Measurements from ENCODE around the gene CDC42EP4.

CDC42EP4 gene

GRCh38 chr17:73301369-73301768 is 10.4 kb downstream of the CDC42EP4 start:
- DNase-seq (ENCODE audit: low spot score): no peak

DNA sequence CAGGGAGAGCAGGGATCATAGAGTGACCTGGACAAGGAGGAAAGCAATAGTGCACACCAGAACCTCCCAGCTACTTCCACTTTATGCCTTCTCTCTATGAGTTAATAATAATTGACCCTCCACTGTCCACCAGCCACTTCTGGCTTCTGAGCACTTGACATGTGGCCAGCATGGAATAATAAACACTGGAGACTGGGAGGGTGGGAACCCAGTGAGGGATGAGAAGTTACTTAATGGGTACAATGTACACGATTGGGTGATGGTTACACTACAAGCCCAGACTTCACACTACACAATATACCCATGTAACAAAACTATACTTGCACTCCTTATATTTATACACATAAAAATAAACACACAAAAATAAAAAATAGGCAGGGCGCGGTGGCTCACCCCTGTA is 11.4 kb downstream of the CDC42EP4 start:
- DNase-seq (ENCODE audit: low spot score): no peak

DNA sequence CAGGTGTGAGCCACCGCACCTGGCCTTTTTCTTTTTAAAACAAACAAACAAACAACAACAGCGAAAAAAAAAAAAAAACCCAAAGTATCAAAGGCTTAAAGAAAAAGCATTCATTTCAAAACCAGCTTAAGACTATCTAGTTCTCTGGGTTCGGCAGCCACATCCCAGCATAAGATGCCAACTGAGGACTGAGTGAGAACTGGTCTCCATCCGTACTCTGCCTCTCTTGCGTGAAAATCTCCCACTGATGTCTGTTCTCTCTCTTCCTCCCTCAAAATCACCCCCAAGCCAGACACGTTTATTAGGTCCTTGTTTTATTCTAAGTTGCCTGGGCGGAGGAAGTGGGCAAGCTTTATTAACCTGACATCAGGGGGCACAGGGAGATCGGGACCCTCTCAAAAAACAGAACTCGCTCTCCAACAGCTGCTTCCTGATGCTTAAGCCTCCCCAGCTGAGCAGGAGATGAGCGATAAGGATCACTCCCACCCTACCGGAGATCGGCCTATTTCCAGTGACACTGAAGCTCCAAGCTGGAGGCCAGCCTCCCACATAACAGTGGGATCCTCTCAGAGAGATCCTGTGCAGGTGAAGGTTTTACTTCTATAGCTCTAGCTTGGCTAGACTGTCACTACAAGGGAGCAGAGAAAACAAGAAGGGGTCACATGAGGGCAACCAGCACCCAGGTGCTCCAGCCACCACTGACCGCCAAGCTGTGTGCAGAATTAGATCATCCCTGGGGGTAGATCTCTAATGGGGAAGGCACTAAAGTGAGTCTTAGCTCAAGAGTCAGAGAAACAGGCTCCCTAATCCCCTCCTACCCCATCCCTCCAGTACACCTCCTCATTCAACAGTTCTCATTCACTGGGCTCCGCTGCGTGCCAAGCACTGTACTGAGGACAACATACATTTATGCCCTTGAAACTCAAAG is 13.6 kb downstream of the CDC42EP4 start:
- peak; percentile 81 for DNase-seq (ENCODE audit: low spot score)

DNA sequence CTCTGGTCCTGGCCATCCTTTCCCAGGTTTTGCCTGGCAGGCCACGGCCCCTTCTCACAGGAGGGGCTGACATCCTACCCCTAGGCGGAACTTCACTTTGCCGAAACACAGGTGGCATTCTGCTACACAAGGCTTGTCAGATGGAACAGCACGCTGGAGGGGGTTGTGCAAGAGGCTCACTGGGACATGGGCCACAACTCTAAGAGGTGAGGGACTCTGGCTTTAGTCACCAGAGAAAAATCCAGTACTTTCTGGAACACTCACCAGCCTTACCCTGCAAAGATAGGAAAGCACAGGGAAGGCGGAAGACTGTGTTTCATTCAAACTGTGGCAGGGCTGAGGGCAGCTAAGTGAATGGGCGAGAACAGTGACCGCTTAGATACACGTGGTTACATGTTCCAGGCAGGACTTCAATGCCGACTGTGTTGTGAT is 18.3 kb downstream of the CDC42EP4 start:
- DNase-seq (ENCODE audit: low spot score): no peak

- no peak for DNase-seq (ENCODE audit: low spot score)
These were observed 18.8 kb downstream of the CDC42EP4 start for GRCh38 chr17:73293031-73293430.

- no peak for DNase-seq (ENCODE audit: low spot score)
These were observed 19.7 kb downstream of the CDC42EP4 start for GRCh38 chr17:73292031-73292531.

DNA sequence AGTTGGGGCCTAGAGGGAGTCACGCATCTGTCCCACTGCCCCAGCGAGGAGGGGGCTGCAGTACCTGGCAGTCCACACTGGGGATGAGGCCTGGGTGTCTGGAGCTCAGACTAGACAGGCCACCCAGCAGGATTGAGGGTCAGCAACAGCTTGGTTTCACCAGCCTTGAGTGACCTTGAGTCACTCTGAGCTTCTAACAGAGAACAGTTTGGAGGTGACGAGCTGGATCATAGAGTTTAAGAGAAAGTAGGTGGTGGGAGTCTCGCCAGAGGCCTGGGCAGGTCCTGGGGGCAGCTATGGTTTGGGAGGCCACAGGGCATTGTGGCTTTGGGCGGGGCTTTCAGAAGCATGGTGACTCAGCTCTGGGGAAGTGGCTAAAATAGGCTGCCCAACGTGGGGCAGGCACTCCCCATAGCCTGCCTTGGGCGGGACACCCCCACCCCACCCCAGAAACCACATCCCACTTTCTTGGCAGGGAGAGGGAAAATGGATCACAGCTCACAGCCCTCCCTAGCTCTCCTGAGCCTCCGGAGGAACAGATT is 20.5 kb downstream of the CDC42EP4 start:
- no peak for DNase-seq (ENCODE audit: low spot score)

DNA sequence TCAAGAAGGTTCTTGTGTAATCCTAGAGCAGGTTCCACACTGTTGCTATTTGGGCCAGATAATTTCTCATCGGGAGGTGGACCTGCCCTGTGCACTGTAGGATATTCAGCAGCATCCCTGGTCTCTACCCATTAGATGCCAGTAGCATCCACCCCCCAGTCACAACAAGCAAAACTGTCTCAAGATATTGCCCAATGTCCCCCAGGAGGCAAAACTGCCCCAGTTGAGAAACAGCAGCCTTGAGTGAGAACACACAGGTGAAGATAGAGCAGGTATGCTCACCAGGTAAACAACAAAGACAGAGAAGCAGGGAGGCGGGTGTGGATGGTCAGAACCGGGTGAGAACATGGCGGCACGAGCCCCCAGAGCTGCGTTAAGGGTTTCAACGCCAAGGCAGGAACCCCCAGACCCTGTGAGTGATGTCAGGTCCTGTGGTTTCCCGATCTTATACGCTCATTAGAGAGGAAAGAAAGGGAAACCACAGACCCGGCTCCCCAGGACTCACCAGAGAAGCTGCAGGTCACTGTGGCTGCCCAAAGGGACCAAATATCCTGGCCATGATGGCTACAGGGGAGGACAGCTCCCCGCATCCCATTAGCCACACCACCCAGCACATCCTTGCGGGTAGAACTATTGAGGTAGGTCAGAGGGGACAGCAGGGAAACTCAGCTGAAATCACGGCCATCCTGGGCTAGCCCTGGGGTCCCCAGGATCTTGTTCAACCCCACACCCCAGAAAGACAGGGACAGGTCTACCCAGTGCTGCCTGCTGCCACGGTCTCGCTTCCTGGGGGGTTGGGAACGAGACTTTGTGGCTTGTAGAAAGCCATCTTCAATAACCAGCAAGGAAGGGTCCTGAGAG is 21.2 kb downstream of the CDC42EP4 start:
- DNase-seq (ENCODE audit: low spot score): no peak

DNA sequence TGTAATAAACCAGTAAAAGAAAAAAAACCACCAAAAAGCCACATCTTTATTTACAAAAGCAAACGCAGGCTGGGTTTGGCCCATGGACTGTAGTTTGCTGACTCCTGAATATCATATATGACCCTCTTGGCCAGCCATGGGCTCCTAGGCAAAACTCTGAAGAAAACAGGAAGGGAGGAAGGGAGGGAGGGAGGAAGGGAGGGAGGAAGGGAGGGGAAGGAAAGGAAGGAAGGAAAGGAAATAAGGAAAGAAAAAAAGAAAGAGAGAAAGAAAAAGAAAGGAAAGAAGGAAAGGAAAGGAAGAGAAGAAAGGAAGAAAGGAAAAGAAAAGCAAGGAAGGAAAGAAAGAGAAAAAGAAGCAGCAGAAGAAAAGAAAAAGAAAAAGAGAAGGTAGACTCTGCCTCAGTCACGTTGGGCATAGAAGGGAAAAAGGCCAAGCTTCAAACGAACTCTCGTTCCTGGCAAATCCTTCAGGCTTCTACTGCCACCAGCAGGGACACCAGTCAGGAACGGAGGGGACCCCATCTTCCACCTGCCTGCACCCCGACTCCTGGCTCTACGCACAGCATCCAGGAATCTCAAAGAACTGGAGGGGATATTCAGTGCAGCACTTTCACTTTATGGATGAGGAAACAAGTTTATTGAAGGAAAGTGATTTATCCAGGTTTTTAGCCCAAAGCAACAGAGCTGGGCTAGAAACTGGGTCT is 22.1 kb downstream of the CDC42EP4 start:
- no peak for DNase-seq (ENCODE audit: low spot score)

- no peak for DNase-seq (ENCODE audit: low spot score)
These were observed 23.1 kb downstream of the CDC42EP4 start for GRCh38 chr17:73288534-73289302.

- no peak for DNase-seq (ENCODE audit: low spot score)
These were observed 24.9 kb downstream of the CDC42EP4 start for GRCh38 chr17:73286863-73287296.

- DNase-seq (ENCODE audit: low spot score): no peak
These were observed 25.6 kb downstream of the CDC42EP4 start for GRCh38 chr17:73285916-73286862.

DNA sequence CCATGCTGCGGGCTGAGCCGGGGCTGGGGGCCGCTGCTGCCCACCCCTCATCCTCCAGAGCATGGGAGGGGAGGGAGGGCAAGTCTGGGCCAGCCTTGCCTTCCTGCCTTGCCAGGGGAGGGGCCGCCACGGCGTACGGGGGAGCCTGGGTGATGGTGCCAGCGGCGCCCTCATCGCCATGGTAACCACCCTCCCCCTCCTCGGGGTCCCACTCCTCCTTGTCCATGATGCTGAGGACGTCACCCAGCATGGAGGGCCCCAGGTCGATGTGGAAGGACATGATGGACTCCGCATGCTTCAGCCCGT is 26.2 kb downstream of the CDC42EP4 start:
- DNase-seq (ENCODE audit: low spot score): no peak

DNA sequence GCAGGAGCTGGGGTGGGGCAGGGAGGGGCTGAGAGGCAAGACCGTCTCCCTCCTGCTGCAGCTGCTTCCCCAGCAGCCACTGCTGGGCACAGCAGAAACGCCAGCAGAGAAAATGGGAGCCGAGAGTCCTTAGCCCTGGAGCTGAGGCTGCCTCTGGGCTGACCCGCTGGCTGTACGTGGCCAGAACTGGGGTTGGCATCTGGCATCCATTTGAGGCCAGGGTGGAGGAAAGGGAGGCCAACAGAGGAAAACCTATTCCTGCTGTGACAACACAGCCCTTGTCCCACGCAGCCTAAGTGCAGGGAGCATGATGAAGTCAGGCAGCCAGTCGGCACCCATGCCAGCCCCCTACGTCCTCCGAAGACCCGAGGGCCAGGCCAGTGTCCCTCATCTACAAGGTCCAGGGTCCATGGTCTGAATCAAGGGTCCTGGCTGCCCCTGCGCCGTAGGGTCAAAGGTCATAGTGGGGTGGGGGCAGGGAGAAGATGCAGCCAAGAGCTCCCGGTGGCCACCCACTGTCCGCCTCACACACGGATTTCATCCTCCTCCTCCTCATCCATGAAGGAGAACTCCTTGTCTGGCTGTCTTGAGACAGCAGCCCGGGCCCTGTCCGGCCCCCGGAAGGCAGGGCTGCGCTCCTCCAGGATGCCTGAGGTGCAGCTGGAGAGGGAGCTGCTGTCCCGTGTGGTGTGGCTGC is 26.7 kb downstream of the CDC42EP4 start:
- no peak for DNase-seq (ENCODE audit: low spot score)

DNA sequence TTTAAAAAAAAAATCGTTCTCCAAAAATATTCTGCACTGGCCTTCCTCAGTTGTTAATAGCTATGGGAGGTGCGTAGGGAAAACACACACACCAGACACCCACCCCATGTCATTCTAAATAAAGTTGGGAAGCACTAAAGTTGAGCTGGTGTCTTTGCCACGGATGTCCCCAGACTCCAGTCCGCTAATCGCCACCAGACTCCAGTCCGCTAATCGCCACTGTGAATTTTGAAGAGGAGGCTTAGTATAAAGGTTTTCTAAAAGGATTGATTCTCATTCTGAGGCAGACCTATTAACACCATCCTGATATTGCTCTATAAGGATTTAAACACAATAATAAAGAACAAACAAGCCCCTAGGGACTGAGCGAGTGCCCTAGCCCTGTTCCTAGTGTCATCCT is 27.4 kb downstream of the CDC42EP4 start:
- DNase-seq (ENCODE audit: low spot score): no peak

GRCh38 chr17:73283841-73284282 is 27.9 kb downstream of the CDC42EP4 start:
- peak; percentile 64 for DNase-seq (ENCODE audit: low spot score)

DNA sequence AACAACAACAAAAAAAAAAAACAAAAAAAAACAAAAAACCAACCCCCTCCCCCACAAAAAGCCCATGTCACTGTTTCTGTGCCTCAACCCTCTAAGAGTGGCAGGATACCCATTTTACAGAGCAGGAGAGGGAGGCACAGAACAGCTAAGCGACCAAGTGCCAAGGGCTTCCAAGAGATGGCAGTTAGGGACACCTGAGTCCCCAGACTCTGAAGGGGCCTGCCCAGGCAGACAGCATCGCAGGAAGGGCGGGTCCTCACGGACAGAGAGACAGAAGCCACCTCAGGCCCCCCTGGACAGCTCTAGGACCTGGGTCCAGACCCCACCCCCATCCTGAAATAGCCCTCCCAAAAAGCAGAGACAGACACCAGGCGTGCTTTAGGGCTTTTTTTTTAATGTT is 28.6 kb downstream of the CDC42EP4 start:
- no peak for DNase-seq (ENCODE audit: low spot score)

GRCh38 chr17:73282629-73283028 is 29.2 kb downstream of the CDC42EP4 start:
- no peak for DNase-seq (ENCODE audit: low spot score)

- no peak for DNase-seq (ENCODE audit: low spot score)
These were observed 29.9 kb downstream of the CDC42EP4 start for GRCh38 chr17:73281928-73282327.
